ENCODE results near the gene NRGN. TPM values are rescaled to one million over a fixed set of nuclear protein-coding genes. Genes with fewer than 3 reads are reported as not detected.

NRGN gene
- polyA plus RNA-seq, 3 donors = 12.0 to 24.4 (median 15.3) TPM

- no peak for DNase-seq (ENCODE audit: low read depth in 3 of 3, low spot score in 2 of 3)
Measured at GRCh38 chr11:124779568-124779967, 39.8 kb downstream of the NRGN start.

- DNase-seq (ENCODE audit: low read depth in 3 of 3, low spot score in 2 of 3) = no peak
Measured at GRCh38 chr11:124783002-124783401, 43.3 kb downstream of the NRGN start.

- no peak for DNase-seq (ENCODE audit: low read depth in 3 of 3, low spot score in 2 of 3)
Measured at GRCh38 chr11:124784051-124784450, 44.3 kb downstream of the NRGN start.

DNA sequence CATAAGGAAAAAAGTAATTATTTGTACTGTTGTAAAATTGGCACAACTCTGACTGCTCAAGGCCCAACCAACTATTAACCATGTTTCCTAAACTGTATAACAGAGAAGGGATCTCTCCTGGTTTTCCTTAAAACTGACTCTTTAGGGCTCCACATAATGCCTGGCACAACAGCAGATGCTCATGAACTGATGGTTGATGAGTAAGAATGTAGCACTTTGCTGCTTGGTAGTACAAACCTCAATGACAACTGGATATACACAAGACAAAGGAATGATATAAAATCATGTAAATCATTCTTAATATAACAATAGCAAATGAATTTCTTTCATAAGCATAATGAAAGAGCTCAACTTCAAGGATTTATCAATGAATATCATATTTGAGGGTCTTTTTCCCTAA, 48.8 kb downstream of the NRGN start:
- no peak for DNase-seq (ENCODE audit: low read depth in 3 of 3, low spot score in 2 of 3)

DNA sequence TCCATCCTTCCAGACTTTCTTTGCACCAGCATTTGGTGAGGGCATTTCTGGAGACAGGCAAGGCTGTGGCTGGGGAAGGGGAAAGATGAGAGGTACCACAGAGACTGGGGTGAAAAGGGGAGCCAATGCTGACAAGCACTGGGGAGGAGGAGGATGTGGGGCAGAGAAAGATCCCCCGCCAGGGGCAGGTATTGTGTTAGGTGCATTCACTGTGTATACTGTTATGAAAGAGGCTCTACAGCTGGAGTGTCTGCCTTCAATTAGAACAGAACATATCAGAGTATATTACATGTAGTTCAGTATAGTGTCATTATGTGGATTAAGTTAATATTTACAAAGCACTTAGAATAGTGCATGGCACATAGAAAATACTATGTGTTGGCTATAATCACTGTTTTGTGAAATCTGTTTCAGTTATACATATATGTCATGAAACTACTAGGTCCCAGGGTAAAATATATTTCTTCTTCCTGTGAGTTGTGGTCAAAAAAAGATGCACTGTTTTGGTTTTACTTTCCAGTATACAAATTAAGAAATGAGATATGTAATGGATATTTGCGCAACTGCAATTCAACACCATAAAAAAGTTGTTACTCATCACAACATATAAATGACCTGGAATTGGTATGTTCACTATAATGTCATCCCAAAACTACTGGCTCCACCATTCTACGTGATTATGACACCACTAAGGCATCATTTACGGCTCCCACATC, 52.0 kb downstream of the NRGN start:
- no peak for DNase-seq (ENCODE audit: low read depth in 3 of 3, low spot score in 2 of 3)

GRCh38 chr11:124793466-124794278, 53.9 kb downstream of the NRGN start:
- DNase-seq (ENCODE audit: low read depth in 3 of 3, low spot score in 2 of 3) = peak in 1 of 3 donors; percentile 27

DNA sequence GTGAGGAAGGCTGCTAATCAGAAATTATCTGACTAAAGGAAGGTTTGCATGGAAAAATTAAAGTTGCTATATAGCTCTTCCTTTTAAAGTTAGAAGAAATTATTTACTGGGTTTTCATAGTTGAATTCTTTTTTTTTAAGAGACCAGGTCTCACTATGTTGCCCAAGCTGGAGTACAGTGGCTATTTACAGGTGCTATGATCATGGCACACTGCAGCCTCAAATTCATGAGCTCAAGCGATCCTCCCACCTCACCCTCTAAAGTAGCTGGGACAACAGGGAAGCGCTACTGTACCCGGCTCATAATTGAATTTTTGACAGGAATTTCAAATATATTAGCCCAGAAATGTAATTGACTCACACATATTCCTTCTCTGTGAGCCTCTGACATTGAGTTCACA, 56.6 kb downstream of the NRGN start:
- no peak for DNase-seq (ENCODE audit: low read depth in 3 of 3, low spot score in 2 of 3)

Other genes with a start within 250 kb of the NRGN start
- not detected for gene OR8B12, start 196.3 kb upstream of the NRGN start, polyA plus RNA-seq (ENCODE audit: insufficient read length in 3 of 3)
- gene OR8A1, start 169.9 kb upstream of the NRGN start, polyA plus RNA-seq (ENCODE audit: insufficient read length in 3 of 3) = under 1 TPM in 2 of 3 donors, not detected in 1; 0.03 TPM
- gene PANX3, start 128.5 kb upstream of the NRGN start, polyA plus RNA-seq (ENCODE audit: insufficient read length in 3 of 3) = not detected
- 10 to 100 TPM; 27.0 to 27.2 (median 27.1) TPM for gene TBRG1, start 117.1 kb upstream of the NRGN start, polyA plus RNA-seq (ENCODE audit: insufficient read length in 3 of 3)
- 10 to 100 TPM; 33.1 to 34.5 (median 33.7) TPM for gene SIAE, start 66.2 kb upstream of the NRGN start, polyA plus RNA-seq (ENCODE audit: insufficient read length in 3 of 3)
- gene SPA17, start 66.0 kb upstream of the NRGN start, polyA plus RNA-seq (ENCODE audit: insufficient read length in 3 of 3) = 10 to 100 TPM; 23.4 to 27.7 (median 25.3) TPM
- 1 to 10 TPM; 4.4 to 7.9 (median 5.8) TPM for gene VSIG2, start 12.3 kb downstream of the NRGN start, polyA plus RNA-seq (ENCODE audit: insufficient read length in 3 of 3)
- 10 to 100 TPM; 60.6 to 73.8 (median 68.2) TPM for gene ESAM, start 22.3 kb downstream of the NRGN start, polyA plus RNA-seq (ENCODE audit: insufficient read length in 3 of 3)
- gene MSANTD2, start 60.5 kb downstream of the NRGN start, polyA plus RNA-seq (ENCODE audit: insufficient read length in 3 of 3) = 10 to 100 TPM; 24.3 to 25.7 (median 25.1) TPM
- 10 to 100 TPM; 13.5 to 17.4 (median 16.1) TPM for gene ROBO3, start 125.5 kb downstream of the NRGN start, polyA plus RNA-seq (ENCODE audit: insufficient read length in 3 of 3)
- gene ROBO4, start 157.9 kb downstream of the NRGN start, polyA plus RNA-seq (ENCODE audit: insufficient read length in 3 of 3) = 10 to 100 TPM; 16.0 to 17.2 (median 16.1) TPM
- 1 to 10 TPM in 2 of 3 donors, under 1 TPM in 1; 0.96 to 1.8 (median 1.2) TPM for gene HEPN1, start 179.3 kb downstream of the NRGN start, polyA plus RNA-seq (ENCODE audit: insufficient read length in 3 of 3)
- 1 to 10 TPM; 1.8 to 2.3 (median 2.3) TPM for gene HEPACAM, start 196.1 kb downstream of the NRGN start, polyA plus RNA-seq (ENCODE audit: insufficient read length in 3 of 3)
- gene CCDC15, start 214.3 kb downstream of the NRGN start, polyA plus RNA-seq (ENCODE audit: insufficient read length in 3 of 3) = 1 to 10 TPM; 3.7 to 4.4 (median 4.2) TPM

Data from right renal cortex interstitium (tissue), 3 donors.